Stimulated activated naive CD4-positive, alpha-beta T cell (primary cell): ENCODE data around the gene CTNNA3.
A peak's percentile ranks its signal among the peaks of the same experiment; 100 is the strongest.

Experiments
- DNase-seq, 6 experiments: peaks; one replicate each; lab custom pipeline; 2025; lab: John Stamatoyannopoulos, UW

CTNNA3 gene

GRCh38 chr10:67665491-67665890, 30.5 kb downstream of the CTNNA3 start:
- no peak for DNase-seq

DNA sequence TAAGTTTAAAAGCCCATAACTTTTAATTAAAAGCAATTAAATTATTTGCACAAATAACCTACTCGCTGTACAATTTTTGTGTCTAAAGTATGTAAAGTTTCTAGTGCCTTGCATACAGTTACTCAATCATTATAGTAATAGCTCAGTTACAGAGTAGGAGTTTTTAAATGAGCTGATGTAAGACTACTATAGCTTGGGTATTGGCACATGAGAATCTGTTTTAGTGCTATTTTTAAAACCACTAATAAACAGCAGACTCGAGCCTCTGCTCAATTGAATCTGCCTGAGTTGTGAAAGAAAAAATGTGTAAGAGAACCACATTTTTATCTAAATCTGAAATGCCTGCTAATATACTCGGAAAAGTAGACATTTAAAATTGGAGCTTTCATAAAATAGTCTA, 31.1 kb downstream of the CTNNA3 start:
- no peak for DNase-seq

DNA sequence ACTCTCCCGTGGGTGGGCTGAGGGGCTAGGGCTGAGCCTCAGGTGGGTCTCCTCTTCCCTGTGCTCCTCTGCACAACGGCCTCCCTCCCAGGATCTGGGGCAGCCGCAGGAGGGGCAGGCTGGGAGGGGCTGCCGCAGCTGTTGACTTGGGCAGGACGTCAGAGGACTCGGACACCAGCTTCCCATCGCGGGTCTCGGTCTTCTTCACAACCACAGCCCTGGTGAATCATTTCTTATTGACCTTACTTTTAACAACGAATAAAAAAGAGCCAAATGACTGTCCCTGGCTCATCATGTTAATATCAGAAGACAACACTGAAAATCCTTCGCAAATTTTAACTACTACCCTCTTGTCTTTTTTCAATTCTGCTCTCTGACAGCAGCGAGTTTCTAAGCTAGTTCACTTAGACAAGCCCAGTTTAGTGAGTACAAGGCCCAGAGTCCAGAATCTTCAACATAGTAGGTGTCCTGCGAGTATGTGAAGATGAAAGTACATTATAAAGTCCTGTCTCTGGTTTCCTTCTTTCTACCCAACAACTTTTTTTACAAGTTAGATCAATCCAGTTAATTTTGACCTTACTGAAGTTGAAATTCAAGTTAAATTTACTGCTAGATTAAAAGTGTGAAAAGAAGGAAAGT, 32.4 kb downstream of the CTNNA3 start:
- no peak for DNase-seq

GRCh38 chr10:67662415-67662814, 33.6 kb downstream of the CTNNA3 start:
- DNase-seq = no peak

- no peak for DNase-seq
Measured at GRCh38 chr10:67659497-67659896, 36.5 kb downstream of the CTNNA3 start.

DNA sequence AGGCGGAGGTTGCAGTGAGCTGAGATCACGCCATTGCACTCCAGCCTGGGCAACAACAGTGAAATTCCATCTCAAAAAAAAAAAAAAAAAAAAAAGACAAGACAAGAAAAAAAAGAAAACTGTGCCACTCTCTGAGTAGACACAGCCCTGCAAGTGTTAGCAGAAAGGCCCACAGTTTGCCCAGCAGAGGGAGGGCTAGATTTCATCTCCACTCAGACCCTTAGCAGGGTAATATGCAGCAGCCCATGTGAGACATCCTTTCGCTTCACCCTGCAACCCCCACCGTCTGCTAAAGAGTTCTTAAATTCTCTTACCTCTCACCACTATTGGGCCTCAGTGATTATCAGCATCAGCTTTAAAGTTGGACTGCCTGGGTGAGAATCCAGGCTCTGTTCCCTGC, 38.2 kb downstream of the CTNNA3 start:
- no peak for DNase-seq

DNA sequence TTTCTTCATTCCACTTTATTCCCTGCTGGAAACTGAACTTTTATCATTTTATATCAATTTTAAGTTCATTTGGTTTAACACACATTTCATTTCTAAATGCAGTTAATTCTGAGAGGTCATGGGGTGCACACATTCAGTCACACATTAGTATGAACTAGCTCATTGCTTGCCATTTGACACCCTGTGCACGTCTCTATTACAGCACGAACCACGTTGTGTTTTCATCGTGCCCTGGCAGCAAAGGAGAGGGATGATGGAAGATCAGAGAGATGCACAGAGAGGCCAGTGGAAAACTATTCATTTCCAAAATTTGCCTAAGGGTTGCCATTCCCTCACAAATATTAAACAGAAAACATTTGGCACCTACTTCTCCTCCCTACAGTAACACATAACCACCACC, 45.4 kb downstream of the CTNNA3 start:
- DNase-seq = no peak

GRCh38 chr10:67648613-67649229, 47.3 kb downstream of the CTNNA3 start:
- DNase-seq = no peak

GRCh38 chr10:67630904-67631303, 65.1 kb downstream of the CTNNA3 start:
- DNase-seq = no peak

DNA sequence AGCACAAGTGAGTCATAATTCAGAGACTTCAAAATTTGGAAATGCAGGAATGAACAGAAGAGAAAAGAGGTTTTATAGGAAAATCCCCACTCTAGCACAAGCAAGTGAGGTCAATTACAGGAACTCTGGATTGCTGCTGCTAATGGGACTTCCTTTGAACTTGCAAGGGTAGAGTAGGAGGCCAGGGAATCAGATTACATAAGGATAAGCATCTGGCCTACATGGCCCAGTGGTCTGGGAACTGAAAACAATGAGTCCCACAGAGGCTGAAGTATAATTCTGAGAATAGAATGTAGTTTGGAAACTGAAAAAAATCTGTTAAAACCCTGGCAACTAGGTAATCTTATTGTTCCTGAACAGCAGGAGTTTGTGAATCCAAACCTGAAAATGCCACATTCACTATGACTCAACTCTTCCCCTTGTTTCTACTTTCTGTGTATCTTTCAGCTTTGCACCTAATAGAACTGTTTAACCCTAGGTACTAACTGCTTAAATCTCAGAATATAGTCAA, 66.5 kb downstream of the CTNNA3 start:
- DNase-seq = no peak

GRCh38 chr10:67622984-67623383, 73.0 kb downstream of the CTNNA3 start:
- DNase-seq = no peak

DNA sequence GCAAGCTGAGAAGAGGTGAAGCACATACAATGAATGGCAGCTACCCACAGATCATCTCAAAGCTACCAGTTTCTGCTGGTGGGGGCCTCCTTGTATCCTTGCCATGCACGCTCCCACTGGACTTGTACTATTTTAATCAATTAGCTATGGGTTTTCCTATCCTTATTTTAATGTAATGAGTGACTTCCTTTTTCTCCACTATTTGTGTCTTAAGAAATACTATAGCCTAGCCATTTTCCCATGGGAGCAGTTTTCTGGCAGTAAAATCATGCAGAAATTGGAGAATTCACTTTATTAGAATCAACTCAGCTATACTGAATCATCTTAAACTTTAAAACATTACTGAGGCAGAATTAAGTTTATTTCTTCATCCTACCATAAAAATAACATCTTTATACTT, 73.5 kb downstream of the CTNNA3 start:
- DNase-seq = no peak

DNA sequence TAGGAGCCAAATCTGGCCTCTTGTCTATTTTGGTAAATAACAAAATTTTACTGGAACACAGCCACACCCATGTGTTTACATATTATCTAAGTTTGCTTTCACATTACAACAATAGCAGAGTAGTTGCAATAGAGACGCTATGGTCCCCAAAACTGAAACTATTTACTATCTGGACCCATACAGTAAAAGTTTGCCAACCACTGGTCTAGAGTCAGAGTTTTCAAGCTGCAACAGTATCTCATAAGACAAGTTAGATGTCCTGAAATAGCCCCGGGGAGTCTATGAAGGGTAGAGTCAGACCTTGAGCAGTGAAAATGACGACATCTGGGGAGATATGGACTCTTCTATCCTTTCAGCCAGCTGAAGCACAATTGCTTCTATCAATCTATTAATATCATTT, 74.2 kb downstream of the CTNNA3 start:
- no peak for DNase-seq

- no peak for DNase-seq
Measured at GRCh38 chr10:67618116-67618515, 77.9 kb downstream of the CTNNA3 start.

DNA sequence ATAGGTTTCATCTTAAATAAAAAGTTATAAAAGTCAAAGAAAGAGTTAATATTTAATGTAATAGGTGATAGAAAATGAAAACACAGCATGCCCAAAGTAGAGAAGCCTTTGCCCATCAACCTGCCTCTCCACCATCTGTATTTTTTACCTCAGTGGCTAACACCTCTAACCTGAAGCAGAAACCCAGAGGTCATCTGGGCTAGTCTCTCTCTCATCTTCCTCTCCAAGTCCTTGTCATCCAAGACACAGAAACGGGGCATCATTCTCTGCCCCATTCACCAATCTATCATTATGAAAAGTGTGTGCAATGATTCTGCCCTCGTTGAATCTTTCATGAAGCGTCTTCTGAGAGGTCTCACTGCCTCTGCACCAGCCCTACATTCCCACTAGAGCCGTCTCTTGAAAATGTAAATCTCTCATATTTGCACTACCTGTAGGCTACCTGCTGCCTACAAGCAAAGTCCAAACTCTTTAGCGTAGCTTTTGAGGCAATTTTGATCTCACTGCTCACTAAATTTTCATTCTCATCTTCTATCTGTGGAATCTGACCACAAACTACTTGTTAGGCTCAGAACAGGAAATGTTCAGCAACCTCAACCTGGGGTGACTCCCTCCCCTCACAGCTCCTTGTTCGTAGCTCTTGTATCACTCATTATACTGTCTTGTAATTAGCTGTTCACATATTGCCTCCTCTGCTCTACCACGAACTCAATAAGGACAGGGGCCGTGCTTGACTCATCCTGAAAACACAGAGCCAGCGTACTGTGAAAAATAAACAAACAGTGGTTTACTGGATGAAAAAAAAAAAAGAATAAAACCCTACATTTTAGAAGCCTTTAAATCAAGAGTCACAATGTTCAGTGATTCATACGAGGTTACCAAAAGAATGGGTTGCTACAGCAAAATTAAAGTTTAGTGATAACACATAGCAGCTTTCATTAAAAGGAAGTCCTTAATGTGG, 83.1 kb downstream of the CTNNA3 start:
- peak in 5 of 6 experiments; percentile 13 to 74 (median 70) for DNase-seq

GRCh38 chr10:67612176-67612575, 83.8 kb downstream of the CTNNA3 start:
- no peak for DNase-seq

DNA sequence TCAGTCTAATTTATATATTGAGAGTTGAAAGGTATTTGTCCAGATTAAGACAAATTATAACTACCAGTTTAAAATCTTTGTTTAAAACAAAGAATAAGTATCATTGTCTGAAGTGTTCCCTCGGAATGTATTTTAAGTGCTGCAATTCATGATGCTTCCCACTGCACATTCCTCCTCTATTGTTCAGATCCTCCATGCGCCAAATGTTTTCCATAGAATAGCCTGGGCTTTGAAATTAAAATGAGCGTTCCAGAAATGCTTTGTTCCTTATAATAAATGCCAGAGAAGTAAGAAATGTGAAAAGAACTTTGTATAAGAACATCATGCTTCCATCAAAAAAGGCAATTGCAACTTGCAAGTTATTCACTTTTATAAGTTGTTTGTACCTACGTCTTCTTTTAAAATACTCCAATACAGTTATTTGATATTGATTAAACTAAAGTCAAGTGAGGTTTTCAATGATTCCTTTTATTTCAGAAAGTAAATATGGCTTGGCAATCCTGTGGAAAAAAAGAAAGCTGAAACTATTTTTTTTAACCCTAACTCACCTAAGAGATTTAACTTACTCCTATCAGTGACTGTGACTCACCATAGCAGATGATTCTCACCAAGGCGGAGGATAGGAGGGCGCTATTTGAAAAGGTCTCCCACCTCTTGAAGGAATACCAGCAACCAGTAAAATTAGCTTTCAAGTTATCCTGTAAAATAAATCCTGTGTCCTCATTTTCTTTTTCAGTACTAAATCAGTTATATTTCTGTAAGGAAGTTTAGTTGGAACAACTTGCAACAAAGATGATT, 85.8 kb downstream of the CTNNA3 start:
- no peak for DNase-seq

DNA sequence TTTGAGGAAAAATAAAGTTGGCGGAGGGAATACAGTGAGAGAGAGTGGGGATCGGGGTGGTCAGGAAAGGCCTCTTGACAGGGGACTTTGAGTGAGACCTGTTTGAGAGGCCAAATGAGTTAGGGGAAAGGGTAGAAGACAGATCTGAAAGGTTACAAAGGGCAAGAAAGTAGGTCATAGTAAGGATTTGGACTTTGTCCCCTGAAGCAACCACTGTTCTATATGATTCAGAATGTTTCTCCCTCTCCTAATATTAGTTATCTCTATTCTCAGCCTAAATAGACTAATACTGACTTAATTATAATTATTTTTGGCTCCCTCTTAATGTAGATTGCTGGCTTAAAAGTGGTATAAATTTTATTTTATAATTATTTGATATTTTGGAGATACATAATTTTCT, 88.0 kb downstream of the CTNNA3 start:
- no peak for DNase-seq

GRCh38 chr10:67607472-67607871, 88.5 kb downstream of the CTNNA3 start:
- DNase-seq = no peak

- no peak for DNase-seq
Measured at GRCh38 chr10:67606572-67606971, 89.4 kb downstream of the CTNNA3 start.

DNA sequence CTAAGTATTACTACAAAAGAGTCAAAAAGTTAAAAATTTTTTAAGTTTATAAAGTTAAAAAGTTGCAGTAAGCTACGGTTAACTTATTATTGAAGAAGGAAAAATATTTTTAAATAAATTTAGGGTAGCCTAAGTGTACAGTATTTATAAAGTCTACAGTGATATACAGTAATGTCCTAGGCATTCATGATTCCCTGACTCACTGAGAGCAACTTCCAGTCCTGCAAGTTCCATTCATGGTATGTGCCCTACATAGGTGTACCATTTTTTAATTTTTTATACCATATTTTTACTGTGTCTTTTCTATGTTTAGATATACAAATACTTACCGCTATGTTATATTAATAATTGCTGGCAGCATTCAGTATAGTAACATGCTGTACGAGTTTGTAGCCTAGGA, 92.3 kb downstream of the CTNNA3 start:
- DNase-seq = no peak

- DNase-seq = no peak
Measured at GRCh38 chr10:67603086-67603485, 92.9 kb downstream of the CTNNA3 start.
